Psoas muscle (tissue), 8 donors: ENCODE measurements around the gene APRT. TPM values are rescaled to one million over a fixed set of nuclear protein-coding genes. Genes with fewer than 3 reads are reported as not detected.

Experiments used
- ATAC-seq, 4 donors: fragments of 200-7000 bp; cut with Tn5 transposase; one replicate each; pipeline ENCODE4 v1.9.1; 2020; ENCODE audit warnings: moderate library complexity in 3 of 4, mild to moderate bottlenecking in 2 of 4
- DNase-seq, 2 donors: peaks; one replicate each; pipeline ENCODE4 v3.0.0-alpha.2; 2020
- H3K27ac ChIP-seq: fragments of 200-600 bp; one replicate; pipeline ENCODE4 v1.8.0; 2022
- H3K27me3 ChIP-seq, 3 donors: fragments of 200-600 bp in 1 of 3; one replicate each; pipeline versions ENCODE4 v1.6.1 to v1.8.0; 2013 to 2022; ENCODE audit warnings: low read length in 2 of 3, mild to moderate bottlenecking in 2 of 3, moderate library complexity in 1 of 3; ENCODE audit not compliant: insufficient read depth in 3 of 3
- H3K36me3 ChIP-seq, 2 donors: fragments of 200-600 bp in 1 of 2; one replicate each; pipeline versions ENCODE4 v1.6.1 to v1.8.0; 2013 to 2022; ENCODE audit warnings: low read depth in 1 of 2, mild to moderate bottlenecking in 1 of 2, moderate library complexity in 1 of 2; ENCODE audit not compliant: insufficient read depth in 1 of 2
- H3K4me1 ChIP-seq: fragments of 200-600 bp; one replicate; pipeline ENCODE4 v1.8.0; 2022
- H3K4me3 ChIP-seq: fragments of 200-600 bp; one replicate; pipeline ENCODE4 v1.8.0; 2022; ENCODE audit warnings: mild to moderate bottlenecking
- H3K9me3 ChIP-seq: fragments of 200-600 bp; one replicate; pipeline ENCODE4 v1.8.0; 2022
- WGBS, 3 donors: extraction: QIAGEN DNeasy Blood & Tissue Kit; methylation state at CpG; one replicate each; pipeline versions ENCODE4 v1.1.6 to v1.1.7; 2013; 5-methylcytosine and 5-hydroxymethylcytosine counted together
- intact Hi-C, 2 donors: fragments of 100-400 bp; cut with DNase I; formaldehyde crosslinking; loops; one replicate each; pipeline versions ENCODE4 v1.11.0 to v1.14.2; 2022
- polyA plus RNA-seq, 3 donors: library from polyadenylated mRNA; stranded (reverse); fragments of 200-250 nt; gene quantifications; one replicate each; pipeline ENCODE4 v1.2.3, GENCODE V29; 2013
- total RNA-seq, 4 donors: library from RNA; stranded (reverse); fragmentation: NEBNext Ultra II Directional in 2 of 4; extraction: Animal tissue kit (Norgen Biotek cat#: 25700) in 2 of 4; gene quantifications; one replicate each; pipeline versions ENCODE4 v1.2.1 to v1.2.4, GENCODE V29; 2021 to 2023
- TF ChIP-seq, protein P1 (sequence below): fragments of 200-600 bp; IDR thresholded peaks from one replicate; pipeline ENCODE4 v1.8.0; 2022; ENCODE audit warnings: antibody characterized with exemption
- donor health status: healthy with polysubstance abuse.
- donor health status: DM: no; HTN: no; CAD: no; lungs with moderate emphysema.
- donor health status: Bipolar disorder and iron deficiency.
- donor health status: healthy.
- donor health status: DM: yes; HTN: yes; CAD: no.
- donor health status: DM: no; HTN: no; CAD: no.
- donor health status: DM: no; HTN: no; CAD: no.
- donor health status: DM: yes; HTN: yes; CAD: no.

Gene APRT
- total and polyA plus RNA-seq, 7 donors, result 32.8 to 165 (median 61.5) TPM

DNA sequence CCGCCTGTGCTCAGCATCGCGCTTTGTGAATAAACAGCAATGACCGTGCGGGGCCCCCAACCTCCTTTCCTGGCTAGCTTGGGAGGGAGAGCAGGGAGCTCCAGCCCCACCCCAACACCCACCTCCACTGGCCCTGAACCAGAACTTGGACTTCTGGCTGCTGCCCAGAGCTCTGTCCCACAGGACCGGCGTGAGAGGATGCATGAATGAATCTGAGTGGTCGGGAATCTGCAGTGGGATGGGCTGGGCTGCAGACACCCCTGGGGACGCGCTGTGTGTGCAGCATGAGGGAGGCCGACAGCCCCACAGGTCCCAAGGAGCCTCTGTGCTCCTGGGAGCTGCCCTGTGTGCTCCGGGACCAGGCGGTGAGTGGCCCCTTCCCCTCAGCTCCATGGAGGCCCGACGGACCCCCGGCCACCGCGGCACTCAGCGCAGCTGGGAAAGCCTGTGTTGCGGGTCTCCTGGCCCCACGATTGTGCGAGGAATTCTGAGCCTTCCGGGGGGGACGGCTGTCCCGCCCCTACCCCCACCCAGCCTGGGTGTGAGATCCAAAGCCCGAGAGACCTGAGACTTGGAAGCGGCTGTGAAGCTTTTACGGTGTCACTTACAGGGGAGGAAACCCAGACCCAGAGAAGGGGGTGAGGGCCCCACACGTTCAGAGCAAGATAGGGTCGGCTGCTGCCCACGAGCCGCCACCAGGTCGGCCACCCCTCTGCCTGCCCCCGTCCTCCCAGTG, 32.2 kb downstream of the APRT start:
- H3K27me3 ChIP-seq, result peaks cover 0 to 34% (median 9%) of the 10 kb centered on the region in 3 donors
- ATAC-seq (peak in 1 of 4 donors; percentile 21), DNase-seq (peak in 1 of 2 donors; percentile 69)
- intact Hi-C loops, result loop anchor here in 1 of 2 donors (2.0 kb wide), 1 partner anchor 37 kb away; no protein-coding TSS in a partner anchor
- no peak overlapping the region for H3K27ac ChIP-seq
- H3K4me1 ChIP-seq, result peaks cover 15% of the 10 kb centered on the region
- TF ChIP-seq, protein P1, sequence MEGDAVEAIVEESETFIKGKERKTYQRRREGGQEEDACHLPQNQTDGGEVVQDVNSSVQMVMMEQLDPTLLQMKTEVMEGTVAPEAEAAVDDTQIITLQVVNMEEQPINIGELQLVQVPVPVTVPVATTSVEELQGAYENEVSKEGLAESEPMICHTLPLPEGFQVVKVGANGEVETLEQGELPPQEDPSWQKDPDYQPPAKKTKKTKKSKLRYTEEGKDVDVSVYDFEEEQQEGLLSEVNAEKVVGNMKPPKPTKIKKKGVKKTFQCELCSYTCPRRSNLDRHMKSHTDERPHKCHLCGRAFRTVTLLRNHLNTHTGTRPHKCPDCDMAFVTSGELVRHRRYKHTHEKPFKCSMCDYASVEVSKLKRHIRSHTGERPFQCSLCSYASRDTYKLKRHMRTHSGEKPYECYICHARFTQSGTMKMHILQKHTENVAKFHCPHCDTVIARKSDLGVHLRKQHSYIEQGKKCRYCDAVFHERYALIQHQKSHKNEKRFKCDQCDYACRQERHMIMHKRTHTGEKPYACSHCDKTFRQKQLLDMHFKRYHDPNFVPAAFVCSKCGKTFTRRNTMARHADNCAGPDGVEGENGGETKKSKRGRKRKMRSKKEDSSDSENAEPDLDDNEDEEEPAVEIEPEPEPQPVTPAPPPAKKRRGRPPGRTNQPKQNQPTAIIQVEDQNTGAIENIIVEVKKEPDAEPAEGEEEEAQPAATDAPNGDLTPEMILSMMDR, result no peak
- H3K9me3 ChIP-seq, result no peaks in the 10 kb centered on the region
- WGBS, 3 donors, result 44 to 56% (median 50%) methylated on average over 33 to 34 of the region's 34 CpGs
- no peak overlapping the region for H3K4me3 ChIP-seq
- H3K36me3 ChIP-seq, result no peaks in the 10 kb centered on the region

DNA sequence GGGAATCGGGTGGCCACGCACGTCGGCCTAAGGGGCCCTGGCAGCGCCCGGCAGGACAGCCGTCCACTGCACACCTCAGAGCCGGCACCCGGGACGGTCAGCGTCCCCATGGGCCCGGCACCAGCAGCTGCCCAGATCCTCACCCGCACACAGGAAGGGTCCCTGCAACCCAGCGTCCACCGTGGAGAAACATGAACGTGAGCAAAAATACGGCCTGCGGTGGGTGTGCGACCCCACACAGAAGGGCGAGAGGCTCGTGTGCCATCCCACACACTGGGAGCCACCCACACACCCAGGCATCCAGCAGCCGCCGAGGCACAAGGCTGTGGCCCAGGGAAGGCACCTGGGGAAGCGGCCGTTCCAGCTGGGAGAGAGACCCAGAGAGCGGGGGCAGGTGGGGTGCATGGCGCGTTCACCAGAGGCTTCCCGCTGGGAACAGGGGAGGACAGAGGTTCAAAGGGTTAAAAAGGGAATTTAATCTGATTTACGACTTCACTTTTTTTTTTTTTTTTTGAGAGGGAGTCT, 33.1 kb downstream of the APRT start:
- ATAC-seq, result no peak
- no peak overlapping the region for H3K27ac ChIP-seq
- TF ChIP-seq, protein P1, result no peak
- intact Hi-C loops, result no loop called here
- peaks cover 8% of the 10 kb centered on the region for H3K4me1 ChIP-seq
- H3K4me3 ChIP-seq, result no peak overlapping the region
- no peaks in the 10 kb centered on the region for H3K9me3 ChIP-seq
- H3K27me3 ChIP-seq, result peaks cover 0 to 25% (median 7%) of the 10 kb centered on the region in 3 donors
- H3K36me3 ChIP-seq, result no peaks in the 10 kb centered on the region
- DNase-seq, result peak in 1 of 2 donors; percentile 32
- 54 to 82% (median 66%) methylated on average over 30 of the region's 30 CpGs for WGBS, 3 donors

DNA sequence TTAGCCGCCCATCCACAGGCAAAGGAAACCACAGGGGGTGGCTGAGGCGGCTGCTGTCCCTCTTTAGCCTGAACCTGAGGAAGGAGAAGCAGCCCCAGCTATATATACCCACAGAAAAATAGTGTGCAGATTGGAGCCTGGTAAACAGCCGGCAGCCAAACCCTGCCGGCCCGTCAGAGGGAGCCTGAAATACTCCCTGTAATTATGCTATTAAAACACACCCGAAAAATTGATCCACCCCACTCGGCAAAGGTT, 33.5 kb downstream of the APRT start:
- TF ChIP-seq, protein P1, result no peak
- Histone ChIP-seq H3K36me3 (no peaks in the 10 kb centered on the region), H3K4me3 (no peak overlapping the region), H3K9me3 (no peaks in the 10 kb centered on the region), H3K27me3 (peaks cover 0 to 27% (median 8%) of the 10 kb centered on the region in 3 donors), H3K27ac (no peak overlapping the region), H3K4me1 (peaks cover 8% of the 10 kb centered on the region)
- WGBS, 3 donors, result 52 to 85% (median 62%) methylated on average over 7 of the region's 7 CpGs
- intact Hi-C loops, result no loop called here
- DNase-seq, result no peak
- no peak for ATAC-seq

DNA sequence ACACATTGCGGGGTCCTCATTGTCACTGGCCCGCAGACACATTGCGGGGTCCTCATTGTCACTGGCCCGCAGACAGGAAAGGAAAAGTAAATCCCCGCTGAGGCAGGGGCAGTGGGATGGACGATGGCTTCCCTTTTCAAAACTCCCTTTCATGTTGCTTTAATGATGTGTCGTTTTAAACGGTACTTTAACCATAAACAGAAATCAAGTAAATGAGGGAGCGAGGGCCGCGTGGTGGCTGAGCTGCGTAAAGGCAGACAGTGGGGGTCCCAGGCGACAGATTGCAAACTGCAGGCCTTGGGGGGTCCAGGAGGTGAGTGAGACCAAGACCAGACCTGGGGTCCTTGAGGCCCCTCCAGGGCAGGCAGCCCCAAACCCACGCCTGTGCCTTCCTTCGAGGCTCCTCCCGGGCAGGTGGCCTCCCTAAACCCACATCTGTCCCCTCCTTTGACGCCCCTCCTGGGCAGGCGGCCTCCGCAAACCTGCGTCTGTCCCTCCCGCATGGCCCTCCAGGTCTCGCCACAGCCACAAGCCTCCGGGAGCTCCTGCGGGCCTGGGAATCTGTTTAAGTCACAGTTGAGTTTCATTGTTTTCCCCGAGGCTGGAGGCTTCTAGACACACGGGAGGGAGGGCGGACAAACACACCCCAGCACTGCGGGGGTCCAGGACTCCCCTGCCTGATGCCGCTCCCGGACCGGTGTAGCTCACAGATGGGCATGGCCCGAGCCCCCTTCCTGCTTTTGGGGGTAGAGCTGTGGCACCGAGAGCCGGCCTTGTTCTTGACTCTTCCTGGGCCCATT, 34.1 kb downstream of the APRT start:
- Histone ChIP-seq H3K9me3 (no peaks in the 10 kb centered on the region), H3K4me3 (no peak overlapping the region), H3K27ac (no peak overlapping the region), H3K27me3 (peaks cover 0 to 27% (median 5%) of the 10 kb centered on the region in 3 donors), H3K4me1 (peaks cover 8% of the 10 kb centered on the region), H3K36me3 (no peaks in the 10 kb centered on the region)
- no peak for ATAC-seq
- intact Hi-C loops, result no loop called here
- DNase-seq, result peak in 1 of 2 donors; percentile 35
- WGBS, 3 donors, result 82 to 90% (median 86%) methylated on average over 33 to 34 of the region's 34 CpGs
- TF ChIP-seq, protein P1, result no peak
